ENCODE results near the gene CCDC157.

GRCh38 chr22:30308518-30309230 is 48.1 kb upstream of the CCDC157 start:
- TF ChIP-seq CTCF (conservative IDR thresholded peaks at IDR 0.05; ENCODE audit: low read length): no peak
- no peak for TF ChIP-seq EZH2phosphoT487 (IDR thresholded peaks at IDR 0.05; ENCODE audit: borderline replicate concordance)

Data from Loucy (cell line).